H1 (cell line): ENCODE results near the gene UMPS. TPM values are rescaled to one million over a fixed set of nuclear protein-coding genes. Genes with fewer than 3 reads are reported as not detected.

ENCODE experiments used
- CTCF ChIA-PET: fragments of 300-600 bp; sonication (Branson Sonifier 250); formaldehyde crosslinking; loops from one replicate; lab custom pipeline; 2021; ENCODE audit not compliant: partially characterized antibody; lab: Charles Lee
- POLR2A ChIA-PET: fragments of 300-600 bp; sonication (Branson Sonifier 250); formaldehyde crosslinking; loops from one replicate; lab custom pipeline; 2021; ENCODE audit warnings: inconsistent platforms; ENCODE audit not compliant: partially characterized antibody; lab: Charles Lee
- DNase-seq, 2 experiments: peaks; one replicate each; pipeline versions ENCODE4 v3.0.0 to v3.0.0-alpha.2; 2010 to 2022; ENCODE audit warnings: low spot score in 2 of 2, low read depth in 1 of 2, mixed read lengths in 1 of 2
- FAIRE-seq: peaks from 2 replicates; lab custom pipeline; 2011; peaks lifted over from hg19 to GRCh38; lab: Jason Lieb, UNC
- H2AFZ ChIP-seq: 2 replicates; pipeline ENCODE4 v1.8.1; 2012; ENCODE audit warnings: low read length, inconsistent platforms
- H2AK5ac ChIP-seq: 2 replicates; pipeline ENCODE4 v1.6.1; 2013; ENCODE audit warnings: low read depth, low read length
- H2BK120ac ChIP-seq: replicated peaks from 2 replicates; pipeline ENCODE3; 2013; ENCODE audit warnings: low read depth, low read length, inconsistent platforms
- H2BK12ac ChIP-seq: 2 replicates; pipeline ENCODE4 v1.6.1; 2013; ENCODE audit warnings: low read depth, low read length
- H2BK15ac ChIP-seq: 2 replicates; pipeline ENCODE4 v1.6.1; 2013; ENCODE audit warnings: low read length
- H2BK20ac ChIP-seq: 2 replicates; pipeline ENCODE4 v1.6.1; 2013; ENCODE audit warnings: low read length
- H2BK5ac ChIP-seq: 2 replicates; pipeline ENCODE4 v1.6.1; 2013; ENCODE audit warnings: low read depth, low read length
- H3K14ac ChIP-seq: 2 replicates; pipeline ENCODE4 v1.6.1; 2013; ENCODE audit warnings: inconsistent platforms; ENCODE audit not compliant: insufficient read length
- H3K18ac ChIP-seq: 2 replicates; pipeline ENCODE4 v1.6.1; 2013; ENCODE audit warnings: low read length; ENCODE audit errors: extremely low read depth
- H3K23ac ChIP-seq: 2 replicates; pipeline ENCODE4 v1.6.1; 2013; ENCODE audit warnings: inconsistent platforms; ENCODE audit not compliant: insufficient read length
- H3K23me2 ChIP-seq: 2 replicates; pipeline ENCODE4 v1.6.1; 2013; ENCODE audit warnings: low read depth, low read length
- H3K27ac ChIP-seq: 2 replicates; pipeline ENCODE4 v1.6.1; 2011; ENCODE audit warnings: low read depth, low read length, inconsistent platforms
- H3K27me3 ChIP-seq, 4 experiments: replicated peaks in 1 of 4; 1 replicate in 1 of 4; 2 replicates in 3 of 4; pipeline versions ENCODE4 v1.6.1 to v1.8.1; 2011 to 2013; ENCODE audit warnings: low read length in 3 of 4, mild to moderate bottlenecking in 3 of 4, inconsistent platforms in 2 of 4, mixed read lengths in 2 of 4, moderate library complexity in 1 of 4; ENCODE audit not compliant: control insufficient read depth in 3 of 4, insufficient read depth in 3 of 4; ENCODE audit errors: extremely low read depth in 1 of 4
- H3K36me3 ChIP-seq, 4 experiments: 2 replicates each; pipeline versions ENCODE4 v1.6.1 to v1.8.1; 2011 to 2013; ENCODE audit warnings: mild to moderate bottlenecking in 4 of 4, low read length in 3 of 4, moderate library complexity in 2 of 4, control low read depth in 1 of 4, inconsistent platforms in 1 of 4; ENCODE audit not compliant: insufficient read depth in 4 of 4, control insufficient read depth in 2 of 4
- H3K4ac ChIP-seq: replicated peaks from 2 replicates; pipeline ENCODE3; 2013; ENCODE audit warnings: low read length, low read depth, mixed read lengths, inconsistent platforms; ENCODE audit not compliant: insufficient read length
- H3K4me1 ChIP-seq, 4 experiments: replicated peaks in 1 of 4; 1 replicate in 1 of 4; 2 replicates in 3 of 4; pipeline versions ENCODE4 v1.6.1 to v1.8.1; 2011 to 2013; ENCODE audit warnings: low read length in 3 of 4, inconsistent platforms in 2 of 4, mixed read lengths in 1 of 4; ENCODE audit not compliant: insufficient read depth in 4 of 4, control insufficient read depth in 3 of 4
- H3K4me2 ChIP-seq, 2 experiments: 2 replicates each; pipeline versions ENCODE4 v1.6.1 to v1.8.1; 2011 to 2013; ENCODE audit warnings: low read depth in 2 of 2, low read length in 2 of 2, control low read depth in 1 of 2, inconsistent platforms in 1 of 2, mild to moderate bottlenecking in 1 of 2; ENCODE audit not compliant: insufficient read depth in 1 of 2
- H3K4me3 ChIP-seq, 4 experiments: fragments of 200-600, 300-600 bp in 1 of 4; sonication (generic), shearing (Covaris generic), sonication (Bioruptor Twin) in 1 of 4; 2 replicates each; pipeline versions ENCODE4 v1.5.1 to v1.8.1; 2011 to 2016; ENCODE audit warnings: low read length in 4 of 4, low read depth in 3 of 4, control low read depth in 2 of 4, inconsistent platforms in 2 of 4, mild to moderate bottlenecking in 2 of 4, mixed read lengths in 1 of 4, moderate library complexity in 1 of 4; ENCODE audit not compliant: insufficient read depth in 2 of 4; ENCODE audit errors: extremely low read depth in 1 of 4
- H3K56ac ChIP-seq: replicated peaks from 2 replicates; pipeline ENCODE3; 2013; ENCODE audit warnings: low read depth, mild to moderate bottlenecking, mixed read lengths, low read length, inconsistent platforms; ENCODE audit not compliant: insufficient read length
- H3K79me1 ChIP-seq: 2 replicates; pipeline ENCODE4 v1.6.1; 2013; ENCODE audit warnings: low read depth, low read length, control low read depth
- H3K79me2 ChIP-seq, 2 experiments: 2 replicates each; pipeline versions ENCODE4 v1.6.1 to v1.8.1; 2012 to 2013; ENCODE audit warnings: low read length in 2 of 2, mild to moderate bottlenecking in 2 of 2, inconsistent platforms in 1 of 2; ENCODE audit not compliant: insufficient read depth in 2 of 2, control insufficient read depth in 1 of 2
- H3K9ac ChIP-seq, 4 experiments: replicated peaks in 1 of 4; 1 replicate in 1 of 4; 2 replicates in 3 of 4; pipeline versions ENCODE4 v1.6.1 to v1.8.1; 2011 to 2013; ENCODE audit warnings: low read depth in 3 of 4, low read length in 3 of 4, control low read depth in 2 of 4, mild to moderate bottlenecking in 2 of 4, moderate library complexity in 2 of 4, inconsistent platforms in 1 of 4; ENCODE audit errors: extremely low read depth in 1 of 4
- H3K9me3 ChIP-seq, 2 experiments: 2 replicates each; pipeline versions ENCODE4 v1.6.1 to v1.8.1; 2012 to 2013; ENCODE audit warnings: mild to moderate bottlenecking in 2 of 2, moderate library complexity in 2 of 2, control low read depth in 1 of 2, inconsistent platforms in 1 of 2, low read depth in 1 of 2, low read length in 1 of 2, mixed read lengths in 1 of 2; ENCODE audit not compliant: insufficient read depth in 2 of 2
- H4K20me1 ChIP-seq, 2 experiments: replicated peaks in 1 of 2; 2 replicates each; pipeline versions ENCODE3 to v1.8.1; 2011 to 2013; ENCODE audit warnings: inconsistent platforms in 2 of 2, low read length in 2 of 2, mild to moderate bottlenecking in 1 of 2; ENCODE audit not compliant: insufficient read depth in 2 of 2, control insufficient read depth in 1 of 2
- H4K5ac ChIP-seq: 2 replicates; pipeline ENCODE4 v1.6.1; 2013; ENCODE audit warnings: low read length, low read depth, mixed read lengths, inconsistent platforms; ENCODE audit not compliant: insufficient read length
- H4K8ac ChIP-seq: 2 replicates; pipeline ENCODE4 v1.8.0; 2013; ENCODE audit warnings: mild to moderate bottlenecking, moderate library complexity, low read length, inconsistent platforms; ENCODE audit not compliant: insufficient read depth; ENCODE audit errors: extremely low read depth
- H4K91ac ChIP-seq: replicated peaks from 2 replicates; pipeline ENCODE3; 2013; ENCODE audit warnings: low read length, mixed read lengths, inconsistent platforms; ENCODE audit not compliant: insufficient read length
- CTCF ChIP-seq, 3 experiments: IDR thresholded peaks; 1 replicate in 2 of 3; 2 replicates in 1 of 3; pipeline versions ENCODE4 v1.5.1 to v1.6.1; 2011; ENCODE audit warnings: low read length in 3 of 3, mild to moderate bottlenecking in 3 of 3, inconsistent platforms in 2 of 3, low read depth in 1 of 3, moderate library complexity in 1 of 3; ENCODE audit not compliant: insufficient read depth in 1 of 3; ENCODE audit errors: control extremely low read depth in 1 of 3
- FOSL1 ChIP-seq: IDR thresholded peaks from 2 replicates; pipeline ENCODE4 v1.6.1; 2011; ENCODE audit warnings: mild to moderate bottlenecking, low read depth, low read length, moderate library complexity; ENCODE audit not compliant: insufficient read depth
- KDM1A ChIP-seq: fragments of 200-600, 300-600 bp; sonication (generic); IDR thresholded peaks from 2 replicates; pipeline ENCODE4 v1.7.1; 2016; ENCODE audit warnings: mild to moderate bottlenecking, low read length, borderline replicate concordance
- POLR2A ChIP-seq, 2 experiments: IDR thresholded peaks; 1 replicate in 1 of 2; 2 replicates in 1 of 2; pipeline ENCODE4 v1.6.1; 2011; ENCODE audit warnings: low read depth in 2 of 2, low read length in 2 of 2, mild to moderate bottlenecking in 2 of 2; ENCODE audit errors: control extremely low read depth in 1 of 2
- RAD21 ChIP-seq, 2 experiments: IDR thresholded peaks in 1 of 2; conservative IDR thresholded peaks in 1 of 2; 2 replicates each; pipeline ENCODE4 v1.6.1; 2011; ENCODE audit warnings: low read depth in 2 of 2, low read length in 2 of 2, improper control_type of control experiment in 1 of 2, inconsistent platforms in 1 of 2, mild to moderate bottlenecking in 1 of 2, moderate library complexity in 1 of 2
- SIRT6 ChIP-seq: IDR thresholded peaks from one replicate; pipeline ENCODE4 v1.7.1; 2012; ENCODE audit warnings: low read length, inconsistent platforms
- SP1 ChIP-seq: IDR thresholded peaks from 2 replicates; pipeline ENCODE4 v1.6.1; 2011; ENCODE audit warnings: low read depth, low read length
- WGBS, 2 experiments: shearing (Covaris generic) in 1 of 2; methylation state at CpG; one replicate each; pipeline versions ENCODE4 v1.1.6 to v1.1.7; 2013 to 2015; ENCODE audit warnings: low lambda C conversion rate in 2 of 2, mixed read lengths in 2 of 2, inconsistent platforms in 1 of 2, low coverage in 1 of 2, missing lambda C conversion rate in 1 of 2; ENCODE audit not compliant: insufficient replicate concordance in 2 of 2, insufficient coverage in 1 of 2, insufficient read length in 1 of 2; ENCODE audit errors: extremely low coverage in 1 of 2, missing lambda C conversion rate in 1 of 2; 5-methylcytosine and 5-hydroxymethylcytosine counted together
- polyA plus RNA-seq, 7 experiments: library from polyadenylated mRNA; depleted of rRNA in 3 of 7; stranded (reverse) in 5 of 7; unstranded in 2 of 7; fragments of >200 nt in 5 of 7; fragments of 200-250 nt in 2 of 7; gene quantifications; 1 replicate in 5 of 7; 2 replicates in 1 of 7; 4 replicates in 1 of 7; pipeline versions ENCODE4 v1.2.1 to v1.2.3, GENCODE V29; 2011 to 2013; ENCODE audit warnings: missing spikeins in 2 of 7, mixed read lengths in 2 of 7
- total RNA-seq: library from RNA; stranded (reverse); fragmentation: NEBNext Ultra II Directional; extraction: Animal tissue kit (Norgen Biotek cat#: 25700); gene quantifications from 2 replicates; pipeline ENCODE4 v1.2.1, GENCODE V29; 2021

The UMPS gene
- total and polyA plus RNA-seq, 2 of the 8 experiments (the other 6 are each of a cell fraction or from before 2014, with no cell fraction given) = 32.8 to 59.0 TPM

GRCh38 chr3:124747111-124747981 lies 17.1 kb downstream of the UMPS start:
- WGBS, 2 experiments = 89% methylated on average over 14 of the region's 14 CpGs; no CpG with 5 or more reads in 1 of the 2 experiments
- no peak overlapping the region for H2AFZ ChIP-seq
- FAIRE-seq (no peak), DNase-seq (no peak)
- H4K91ac ChIP-seq = no peak overlapping the region
- peaks cover 8 to 40% (median 22%) of the 10 kb centered on the region in 4 experiments; a peak in 6 of 8 replicates for H3K36me3 ChIP-seq
- H3K27me3 ChIP-seq = no peaks in the 10 kb centered on the region
- H3K79me1 ChIP-seq = no peaks in the 10 kb centered on the region
- H3K23ac ChIP-seq = no peak overlapping the region
- H2BK12ac ChIP-seq = no peak overlapping the region
- H2BK5ac ChIP-seq = no peak overlapping the region
- no peak overlapping the region for H4K5ac ChIP-seq
- no peak overlapping the region for H3K4me3 ChIP-seq
- no peak overlapping the region for H3K56ac ChIP-seq
- H2AK5ac ChIP-seq = no peak overlapping the region
- H4K20me1 ChIP-seq = no peaks in the 10 kb centered on the region
- ChIA-PET CTCF (interaction anchor here (0.7 to 1.6 kb wide), 8 partner anchors 13 to 187 kb away, joined by 3 to 16 read pairs (median 4); no protein-coding TSS in a partner anchor), POLR2A (interaction anchor here (0.6 to 6.0 kb wide), 14 partner anchors 9 to 197 kb away, joined by 3 to 50 read pairs (median 4); partner anchors contain the start of genes ITGB5 and UMPS)
- H3K4ac ChIP-seq = no peak overlapping the region
- H2BK20ac ChIP-seq = no peak overlapping the region
- no peaks in the 10 kb centered on the region for H3K9me3 ChIP-seq
- TF ChIP-seq CTCF (IDR thresholded peaks at IDR 0.05; ENCODE audit: control extremely low read depth in 1 of 3, insufficient read depth in 1 of 3, low read depth in 1 of 3, low read length in 3 of 3) (peak in 1 of 3 experiments; percentile 25; a peak in 1 of 4 replicates), POLR2A (IDR thresholded peaks at IDR 0.05; ENCODE audit: control extremely low read depth in 1 of 2, low read depth in 2 of 2, low read length in 2 of 2) (no peak), RAD21 (IDR thresholded peaks at IDR 0.05 in 1 of 2, conservative IDR thresholded peaks at IDR 0.05 in 1 of 2; ENCODE audit: low read depth in 2 of 2, low read length in 2 of 2) (peak in 1 of 2 experiments; percentile 8; a peak in 1 of 4 replicates), KDM1A (no peak), SP1 (no peak), FOSL1 (no peak), SIRT6 (no peak)
- no peak overlapping the region for H3K27ac ChIP-seq
- H2BK15ac ChIP-seq = no peak overlapping the region
- no peaks in the 10 kb centered on the region for H3K23me2 ChIP-seq
- H3K79me2 ChIP-seq = no peaks in the 10 kb centered on the region
- H4K8ac ChIP-seq = no peak overlapping the region
- no peak overlapping the region for H3K18ac ChIP-seq
- H3K4me2 ChIP-seq = no peak overlapping the region
- no peak overlapping the region for H3K14ac ChIP-seq
- no peak overlapping the region for H3K9ac ChIP-seq
- no peak overlapping the region for H2BK120ac ChIP-seq
- H3K4me1 ChIP-seq = peaks cover 0 to 3% (median 1%) of the 10 kb centered on the region in 4 experiments; a peak in 3 of 7 replicates
